Lung (tissue), 12 donors: ENCODE results near the gene PIK3R2. TPM values are rescaled to one million over a fixed set of nuclear protein-coding genes. Genes with fewer than 3 reads are reported as not detected.

Experiments
- ATAC-seq: fragments of 200-7000 bp; cut with Tn5 transposase; one replicate; pipeline ENCODE4 v1.9.1; 2020; ENCODE audit warnings: moderate number of reproducible peaks; ENCODE audit not compliant: insufficient read depth, low FRiP score
- DNase-seq, 3 donors: peaks; one replicate each; pipeline ENCODE4 v3.0.0-alpha.2; 2013 to 2017
- H3K27ac ChIP-seq, 2 donors: one replicate each; pipeline ENCODE4 v1.5.1; 2013; ENCODE audit warnings: mild to moderate bottlenecking in 2 of 2, moderate library complexity in 2 of 2, control low read depth in 1 of 2, inconsistent platforms in 1 of 2, low read depth in 1 of 2, low read length in 1 of 2
- H3K27me3 ChIP-seq, 3 donors: one replicate each; pipeline ENCODE4 v1.5.1; 2013; ENCODE audit warnings: low read length in 2 of 3; ENCODE audit not compliant: control insufficient read depth in 3 of 3, insufficient read depth in 3 of 3
- H3K36me3 ChIP-seq, 4 donors: one replicate each; pipeline ENCODE4 v1.5.1; 2013; ENCODE audit warnings: low read length in 4 of 4, mild to moderate bottlenecking in 1 of 4, moderate library complexity in 1 of 4; ENCODE audit not compliant: control insufficient read depth in 4 of 4, insufficient read depth in 4 of 4
- H3K4me1 ChIP-seq, 5 donors: one replicate each; pipeline ENCODE4 v1.5.1; 2013; ENCODE audit warnings: low read length in 5 of 5, mild to moderate bottlenecking in 2 of 5, moderate library complexity in 1 of 5; ENCODE audit not compliant: control insufficient read depth in 5 of 5, insufficient read depth in 5 of 5
- H3K4me3 ChIP-seq: one replicate; pipeline ENCODE4 v1.5.1; 2013; ENCODE audit warnings: mild to moderate bottlenecking, control low read depth, moderate library complexity
- H3K9ac ChIP-seq, 2 donors: one replicate each; pipeline ENCODE4 v1.5.1; 2013; ENCODE audit warnings: low read length in 2 of 2, control low read depth in 1 of 2; ENCODE audit not compliant: insufficient read depth in 1 of 2
- H3K9me3 ChIP-seq, 4 donors: one replicate each; pipeline ENCODE4 v1.5.1; 2013; ENCODE audit warnings: low read length in 3 of 4, mild to moderate bottlenecking in 1 of 4, moderate library complexity in 1 of 4; ENCODE audit not compliant: control insufficient read depth in 4 of 4, insufficient read depth in 3 of 4
- CTCF ChIP-seq: IDR thresholded peaks from 2 replicates; pipeline ENCODE4 v1.5.1; 2012; ENCODE audit warnings: mild to moderate bottlenecking; ENCODE audit errors: control extremely low read depth, extremely low read depth
- WGBS, 2 donors: extraction: QIAGEN DNeasy Blood & Tissue Kit; methylation state at CpG; one replicate each; pipeline ENCODE4 v1.1.7; 2013; 5-methylcytosine and 5-hydroxymethylcytosine counted together
- polyA plus RNA-seq, 2 donors: library from polyadenylated mRNA; stranded (reverse); fragments of 200-250 nt; gene quantifications; one replicate each; pipeline ENCODE4 v1.2.1, GENCODE V29; 2013
- total RNA-seq, 2 donors: library from RNA; depleted of rRNA in 1 of 2; stranded (reverse); fragments of >200 nt in 1 of 2; gene quantifications; one replicate each; pipeline ENCODE4 v1.2.1, GENCODE V29; 2014 to 2021
- donor health status: control.
- donor health status: control.
- donor health status: Bipolar disorder and iron deficiency.
- donor health status: healthy.
- donor health status: DM: yes; HTN: yes; CAD: no.

Gene PIK3R2
- total and polyA plus RNA-seq, 4 donors = 7.0 to 36.2 (median 20.4) TPM

GRCh38 chr19:18110609-18111232 is 42.2 kb upstream of the PIK3R2 start:
- H3K36me3 ChIP-seq = no peaks in the 10 kb centered on the region
- peaks cover 0 to 11% (median 0%) of the 10 kb centered on the region in 5 donors for H3K4me1 ChIP-seq
- no peaks in the 10 kb centered on the region for H3K27me3 ChIP-seq
- TF ChIP-seq CTCF = no peak
- H3K4me3 ChIP-seq = peak overlapping the region; percentile 60
- no peak overlapping the region for H3K9ac ChIP-seq
- ATAC-seq = no peak
- H3K9me3 ChIP-seq = peaks cover 0 to 2% (median 0%) of the 10 kb centered on the region in 4 donors
- whole genome bisulfite sequencing, 2 donors = 41 to 50% methylated on average over 22 of the region's 22 CpGs
- peak overlapping the region in 1 of 2 donors; percentile 59 for H3K27ac ChIP-seq
- DNase-seq = no peak

GRCh38 chr19:18112989-18113478 is 39.9 kb upstream of the PIK3R2 start:
- Histone ChIP-seq H3K27ac (no peak overlapping the region), H3K9ac (no peak overlapping the region), H3K36me3 (no peaks in the 10 kb centered on the region), H3K4me3 (no peak overlapping the region), H3K9me3 (peaks cover 0 to 2% (median 0%) of the 10 kb centered on the region in 4 donors), H3K4me1 (peaks cover 0 to 16% (median 0%) of the 10 kb centered on the region in 5 donors), H3K27me3 (no peaks in the 10 kb centered on the region)
- DNase-seq (peak; percentile 84 to 85 (median 85)), ATAC-seq (peak; percentile 54)
- 37 to 39% methylated on average over 9 of the region's 9 CpGs for WGBS, 2 donors
- TF ChIP-seq CTCF = peak; percentile 84

- DNase-seq (no peak), ATAC-seq (no peak)
- no peaks in the 10 kb centered on the region for H3K36me3 ChIP-seq
- H3K9me3 ChIP-seq = peaks cover 0 to 2% (median 0%) of the 10 kb centered on the region in 4 donors
- H3K4me3 ChIP-seq = no peak overlapping the region
- peaks cover 0 to 23% (median 4%) of the 10 kb centered on the region in 5 donors for H3K4me1 ChIP-seq
- no peak for TF ChIP-seq CTCF
- no peak overlapping the region for H3K27ac ChIP-seq
- H3K27me3 ChIP-seq = no peaks in the 10 kb centered on the region
- no peak overlapping the region for H3K9ac ChIP-seq
- 90 to 97% methylated on average over 5 of the region's 5 CpGs for WGBS, 2 donors
These were observed 39.1 kb upstream of the PIK3R2 start for GRCh38 chr19:18113827-18114226.
